HepG2 (cell line): ENCODE data around the gene FXR2. TPM values are rescaled to one million over a fixed set of nuclear protein-coding genes. Genes with fewer than 3 reads are reported as not detected.

Source experiments
- ARID2 ChIP-seq: sonication (generic); formaldehyde crosslinking; IDR thresholded peaks from 2 replicates; pipeline ENCODE4 v1.8.1; 2022; ENCODE audit warnings: mild to moderate bottlenecking, missing genetic modification reagents, borderline replicate concordance
- ASH2L ChIP-seq: fragments of 300-600, 200-600 bp; sonication (generic); IDR thresholded peaks from 2 replicates; pipeline ENCODE4 v1.7.0; 2017; ENCODE audit warnings: low read depth, mild to moderate bottlenecking, moderate library complexity, mixed read lengths, low read length; ENCODE audit not compliant: insufficient read length
- ATM ChIP-seq: fragments of 450-650 bp; IDR thresholded peaks from 2 replicates; pipeline ENCODE4 v1.7.1; 2017; ENCODE audit warnings: mild to moderate bottlenecking, borderline replicate concordance
- HDAC2 ChIP-seq: sonication (generic); formaldehyde crosslinking; IDR thresholded peaks from 2 replicates; pipeline ENCODE4 v1.4.0; 2020; ENCODE audit warnings: missing genetic modification reagents
- HHEX ChIP-seq: IDR thresholded peaks from 2 replicates; pipeline ENCODE4 v1.6.1; 2016; ENCODE audit warnings: control low read depth
- MED13 ChIP-seq: sonication (generic); formaldehyde crosslinking; IDR thresholded peaks from 2 replicates; pipeline ENCODE4 v1.5.0; 2020; ENCODE audit warnings: missing genetic modification reagents
- MIXL1 ChIP-seq: IDR thresholded peaks from 2 replicates; pipeline ENCODE4 v1.6.1; 2016
- NPAS2 ChIP-seq: sonication (generic); formaldehyde crosslinking; IDR thresholded peaks from 2 replicates; pipeline ENCODE4 v1.8.0; 2022; ENCODE audit warnings: mild to moderate bottlenecking, missing genetic modification reagents, borderline replicate concordance
- PCBP2 ChIP-seq: fragments of 200-400 bp; formaldehyde crosslinking; optimal IDR thresholded peaks from 2 replicates; pipeline ENCODE3; 2018; ENCODE audit warnings: low read length, low read depth; ENCODE audit not compliant: poor library complexity, severe bottlenecking
- PPARG ChIP-seq: conservative IDR thresholded peaks from 2 replicates; pipeline ENCODE4 v1.6.1; 2016; ENCODE audit warnings: missing biosample characterization, missing genetic modification reagents
- ZFP36L2 ChIP-seq: sonication (generic); formaldehyde crosslinking; IDR thresholded peaks from 2 replicates; pipeline ENCODE4 v1.4.0; 2020; ENCODE audit warnings: missing genetic modification reagents
- ZNF10 ChIP-seq: sonication (generic); formaldehyde crosslinking; IDR thresholded peaks from 2 replicates; pipeline ENCODE4 v1.4.0; 2020; ENCODE audit warnings: mild to moderate bottlenecking, low read depth, missing genetic modification reagents, borderline replicate concordance
- ZNF17 ChIP-seq: sonication (generic); formaldehyde crosslinking; IDR thresholded peaks from 2 replicates; pipeline ENCODE4 v1.5.0; 2020; ENCODE audit warnings: mild to moderate bottlenecking, missing genetic modification reagents
- ZNF562 ChIP-seq: sonication (generic); formaldehyde crosslinking; IDR thresholded peaks from 2 replicates; pipeline ENCODE4 v1.8.0; 2022; ENCODE audit warnings: missing genetic modification reagents, borderline replicate concordance
- ZNF772 ChIP-seq: sonication (generic); formaldehyde crosslinking; IDR thresholded peaks from 2 replicates; pipeline ENCODE4 v1.5.0; 2020; ENCODE audit warnings: mild to moderate bottlenecking, missing genetic modification reagents
- ZSCAN25 ChIP-seq: sonication (generic); formaldehyde crosslinking; IDR thresholded peaks from 2 replicates; pipeline ENCODE4 v1.8.0; 2022; ENCODE audit warnings: mild to moderate bottlenecking, missing genetic modification reagents
- polyA plus RNA-seq, 8 experiments: library from polyadenylated mRNA; depleted of rRNA in 3 of 8; stranded (reverse) in 7 of 8; unstranded in 1 of 8; fragments of >200 nt; fragmentation: Illumina TruSeq in 4 of 8; extraction: Trizol in 4 of 8; gene quantifications; 2 replicates each; pipeline versions ENCODE4 v1.2.1 to v1.2.3, GENCODE V29; 2011 to 2016; ENCODE audit warnings: low read depth in 4 of 8, missing spikeins in 1 of 8, mixed read lengths in 1 of 8; ENCODE audit not compliant: insufficient read depth in 1 of 8
- total RNA-seq, 5 experiments: library from RNA; depleted of rRNA; stranded (reverse); fragments of >200 nt; fragmentation: Illumina TruSeq; extraction: Trizol; gene quantifications; 2 replicates each; pipeline ENCODE4 v1.2.3, GENCODE V29; 2016; ENCODE audit warnings: low read depth in 1 of 5
- TF ChIP-seq, protein P1 (sequence below): sonication (generic); formaldehyde crosslinking; IDR thresholded peaks from 2 replicates; pipeline ENCODE4 v1.4.0; 2020; ENCODE audit warnings: missing genetic modification reagents
- TF ChIP-seq, protein P2 (sequence below): IDR thresholded peaks from 2 replicates; pipeline ENCODE4 v1.6.1; 2016; ENCODE audit warnings: mild to moderate bottlenecking
- TF ChIP-seq, protein P3 (sequence below): sonication (generic); formaldehyde crosslinking; IDR thresholded peaks from 2 replicates; pipeline ENCODE4 v1.4.0; 2020; ENCODE audit warnings: mild to moderate bottlenecking, missing genetic modification reagents
- TF ChIP-seq, protein P4 (sequence below): sonication (generic); formaldehyde crosslinking; IDR thresholded peaks from 2 replicates; pipeline ENCODE4 v1.9.0; 2021; ENCODE audit warnings: mild to moderate bottlenecking, missing genetic modification reagents

FXR2 gene
- total and polyA plus RNA-seq, 2 of the 13 experiments (the other 11 are each of a cell fraction or from before 2014, with no cell fraction given): 20.9 to 24.4 TPM

DNA sequence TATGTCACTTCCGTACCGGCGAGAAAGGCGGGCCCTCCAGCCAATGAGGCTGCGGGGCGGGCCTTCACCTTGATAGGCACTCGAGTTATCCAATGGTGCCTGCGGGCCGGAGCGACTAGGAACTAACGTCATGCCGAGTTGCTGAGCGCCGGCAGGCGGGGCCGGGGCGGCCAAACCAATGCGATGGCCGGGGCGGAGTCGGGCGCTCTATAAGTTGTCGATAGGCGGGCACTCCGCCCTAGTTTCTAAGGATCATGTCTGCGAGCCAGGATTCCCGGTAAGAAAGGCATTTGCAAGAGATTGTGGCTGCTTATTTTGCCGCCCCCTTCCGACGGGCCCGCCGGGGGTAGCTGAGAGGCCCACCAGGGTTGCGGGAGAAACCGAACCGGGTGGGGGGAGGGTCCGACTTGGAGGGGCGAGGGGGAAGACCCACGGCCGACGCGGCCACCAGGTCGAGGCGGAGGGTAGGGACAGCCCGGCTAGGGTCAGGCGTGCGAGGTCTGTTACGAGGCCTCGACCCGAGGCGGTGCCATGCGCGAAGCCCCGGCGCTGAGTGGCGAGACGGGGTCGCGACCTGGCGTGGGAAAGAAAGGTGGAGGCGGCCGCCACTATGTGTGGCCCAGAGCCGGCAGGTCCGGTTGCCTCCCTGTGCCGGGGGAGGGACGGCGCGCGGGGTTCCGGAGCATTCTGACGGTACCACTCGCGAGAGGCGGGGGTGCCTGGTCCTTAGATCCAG, 41.9 kb downstream of the FXR2 start (continued):
- TF ChIP-seq PCBP2 (no peak), ZFP36L2 (no peak), ATM (no peak), ZSCAN25 (no peak), ZNF562 (CRISPR knock-in tag) (no peak), HHEX (CRISPR knock-in tag) (no peak), ZNF10 (CRISPR knock-in tag) (no peak), ARID2 (CRISPR knock-in tag) (no peak), ZNF772 (CRISPR knock-in tag) (peak; percentile 81), NPAS2 (CRISPR knock-in tag) (peak; percentile 30; the same call in 1 of the 2 replicates), MED13 (CRISPR knock-in tag) (peak; percentile 60; the same call in 1 of the 2 replicates), HDAC2 (CRISPR knock-in tag) (0 out of 2 replicates have a peak, but pooled peaks have one; percentile 4), ASH2L (peak; percentile 83), MIXL1 (CRISPR knock-in tag) (no peak), ZNF17 (CRISPR knock-in tag) (no peak; the same call in 1 of the 2 replicates), PPARG (no peak)
- TF ChIP-seq, protein P1, sequence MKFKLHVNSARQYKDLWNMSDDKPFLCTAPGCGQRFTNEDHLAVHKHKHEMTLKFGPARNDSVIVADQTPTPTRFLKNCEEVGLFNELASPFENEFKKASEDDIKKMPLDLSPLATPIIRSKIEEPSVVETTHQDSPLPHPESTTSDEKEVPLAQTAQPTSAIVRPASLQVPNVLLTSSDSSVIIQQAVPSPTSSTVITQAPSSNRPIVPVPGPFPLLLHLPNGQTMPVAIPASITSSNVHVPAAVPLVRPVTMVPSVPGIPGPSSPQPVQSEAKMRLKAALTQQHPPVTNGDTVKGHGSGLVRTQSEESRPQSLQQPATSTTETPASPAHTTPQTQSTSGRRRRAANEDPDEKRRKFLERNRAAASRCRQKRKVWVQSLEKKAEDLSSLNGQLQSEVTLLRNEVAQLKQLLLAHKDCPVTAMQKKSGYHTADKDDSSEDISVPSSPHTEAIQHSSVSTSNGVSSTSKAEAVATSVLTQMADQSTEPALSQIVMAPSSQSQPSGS: peak; percentile 88
- TF ChIP-seq, protein P2, sequence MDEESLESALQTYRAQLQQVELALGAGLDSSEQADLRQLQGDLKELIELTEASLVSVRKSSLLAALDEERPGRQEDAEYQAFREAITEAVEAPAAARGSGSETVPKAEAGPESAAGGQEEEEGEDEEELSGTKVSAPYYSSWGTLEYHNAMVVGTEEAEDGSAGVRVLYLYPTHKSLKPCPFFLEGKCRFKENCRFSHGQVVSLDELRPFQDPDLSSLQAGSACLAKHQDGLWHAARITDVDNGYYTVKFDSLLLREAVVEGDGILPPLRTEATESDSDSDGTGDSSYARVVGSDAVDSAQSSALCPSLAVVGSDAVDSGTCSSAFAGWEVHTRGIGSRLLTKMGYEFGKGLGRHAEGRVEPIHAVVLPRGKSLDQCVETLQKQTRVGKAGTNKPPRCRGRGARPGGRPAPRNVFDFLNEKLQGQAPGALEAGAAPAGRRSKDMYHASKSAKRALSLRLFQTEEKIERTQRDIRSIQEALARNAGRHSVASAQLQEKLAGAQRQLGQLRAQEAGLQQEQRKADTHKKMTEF (CRISPR knock-in tag): peak; percentile 96
- TF ChIP-seq, protein P3, sequence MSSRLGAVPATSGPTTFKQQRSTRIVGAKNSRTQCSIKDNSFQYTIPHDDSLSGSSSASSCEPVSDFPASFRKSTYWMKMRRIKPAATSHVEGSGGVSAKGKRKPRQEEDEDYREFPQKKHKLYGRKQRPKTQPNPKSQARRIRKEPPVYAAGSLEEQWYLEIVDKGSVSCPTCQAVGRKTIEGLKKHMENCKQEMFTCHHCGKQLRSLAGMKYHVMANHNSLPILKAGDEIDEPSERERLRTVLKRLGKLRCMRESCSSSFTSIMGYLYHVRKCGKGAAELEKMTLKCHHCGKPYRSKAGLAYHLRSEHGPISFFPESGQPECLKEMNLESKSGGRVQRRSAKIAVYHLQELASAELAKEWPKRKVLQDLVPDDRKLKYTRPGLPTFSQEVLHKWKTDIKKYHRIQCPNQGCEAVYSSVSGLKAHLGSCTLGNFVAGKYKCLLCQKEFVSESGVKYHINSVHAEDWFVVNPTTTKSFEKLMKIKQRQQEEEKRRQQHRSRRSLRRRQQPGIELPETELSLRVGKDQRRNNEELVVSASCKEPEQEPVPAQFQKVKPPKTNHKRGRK (CRISPR knock-in tag): no peak
- TF ChIP-seq, protein P4, sequence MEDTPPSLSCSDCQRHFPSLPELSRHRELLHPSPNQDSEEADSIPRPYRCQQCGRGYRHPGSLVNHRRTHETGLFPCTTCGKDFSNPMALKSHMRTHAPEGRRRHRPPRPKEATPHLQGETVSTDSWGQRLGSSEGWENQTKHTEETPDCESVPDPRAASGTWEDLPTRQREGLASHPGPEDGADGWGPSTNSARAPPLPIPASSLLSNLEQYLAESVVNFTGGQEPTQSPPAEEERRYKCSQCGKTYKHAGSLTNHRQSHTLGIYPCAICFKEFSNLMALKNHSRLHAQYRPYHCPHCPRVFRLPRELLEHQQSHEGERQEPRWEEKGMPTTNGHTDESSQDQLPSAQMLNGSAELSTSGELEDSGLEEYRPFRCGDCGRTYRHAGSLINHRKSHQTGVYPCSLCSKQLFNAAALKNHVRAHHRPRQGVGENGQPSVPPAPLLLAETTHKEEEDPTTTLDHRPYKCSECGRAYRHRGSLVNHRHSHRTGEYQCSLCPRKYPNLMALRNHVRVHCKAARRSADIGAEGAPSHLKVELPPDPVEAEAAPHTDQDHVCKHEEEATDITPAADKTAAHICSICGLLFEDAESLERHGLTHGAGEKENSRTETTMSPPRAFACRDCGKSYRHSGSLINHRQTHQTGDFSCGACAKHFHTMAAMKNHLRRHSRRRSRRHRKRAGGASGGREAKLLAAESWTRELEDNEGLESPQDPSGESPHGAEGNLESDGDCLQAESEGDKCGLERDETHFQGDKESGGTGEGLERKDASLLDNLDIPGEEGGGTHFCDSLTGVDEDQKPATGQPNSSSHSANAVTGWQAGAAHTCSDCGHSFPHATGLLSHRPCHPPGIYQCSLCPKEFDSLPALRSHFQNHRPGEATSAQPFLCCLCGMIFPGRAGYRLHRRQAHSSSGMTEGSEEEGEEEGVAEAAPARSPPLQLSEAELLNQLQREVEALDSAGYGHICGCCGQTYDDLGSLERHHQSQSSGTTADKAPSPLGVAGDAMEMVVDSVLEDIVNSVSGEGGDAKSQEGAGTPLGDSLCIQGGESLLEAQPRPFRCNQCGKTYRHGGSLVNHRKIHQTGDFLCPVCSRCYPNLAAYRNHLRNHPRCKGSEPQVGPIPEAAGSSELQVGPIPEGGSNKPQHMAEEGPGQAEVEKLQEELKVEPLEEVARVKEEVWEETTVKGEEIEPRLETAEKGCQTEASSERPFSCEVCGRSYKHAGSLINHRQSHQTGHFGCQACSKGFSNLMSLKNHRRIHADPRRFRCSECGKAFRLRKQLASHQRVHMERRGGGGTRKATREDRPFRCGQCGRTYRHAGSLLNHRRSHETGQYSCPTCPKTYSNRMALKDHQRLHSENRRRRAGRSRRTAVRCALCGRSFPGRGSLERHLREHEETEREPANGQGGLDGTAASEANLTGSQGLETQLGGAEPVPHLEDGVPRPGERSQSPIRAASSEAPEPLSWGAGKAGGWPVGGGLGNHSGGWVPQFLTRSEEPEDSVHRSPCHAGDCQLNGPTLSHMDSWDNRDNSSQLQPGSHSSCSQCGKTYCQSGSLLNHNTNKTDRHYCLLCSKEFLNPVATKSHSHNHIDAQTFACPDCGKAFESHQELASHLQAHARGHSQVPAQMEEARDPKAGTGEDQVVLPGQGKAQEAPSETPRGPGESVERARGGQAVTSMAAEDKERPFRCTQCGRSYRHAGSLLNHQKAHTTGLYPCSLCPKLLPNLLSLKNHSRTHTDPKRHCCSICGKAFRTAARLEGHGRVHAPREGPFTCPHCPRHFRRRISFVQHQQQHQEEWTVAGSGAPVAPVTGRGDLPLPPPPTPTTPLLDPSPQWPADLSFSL: no peak
